H1 (cell line): ENCODE data around the gene HPRT1. TPM values are rescaled to one million over a fixed set of nuclear protein-coding genes. Genes with fewer than 3 reads are reported as not detected.
"Not testable (repeated sequence)": the region's sequence is repeated elsewhere in the genome, so short reads cannot be mapped to it uniquely, and the experiment has no call there.

Experiments
- CTCF ChIA-PET: fragments of 300-600 bp; sonication (Branson Sonifier 250); formaldehyde crosslinking; loops from one replicate; lab custom pipeline; 2021; ENCODE audit not compliant: partially characterized antibody; lab: Charles Lee
- POLR2A ChIA-PET: fragments of 300-600 bp; sonication (Branson Sonifier 250); formaldehyde crosslinking; loops from one replicate; lab custom pipeline; 2021; ENCODE audit warnings: inconsistent platforms; ENCODE audit not compliant: partially characterized antibody; lab: Charles Lee
- DNase-seq, 2 experiments: peaks; one replicate each; pipeline versions ENCODE4 v3.0.0 to v3.0.0-alpha.2; 2010 to 2022; ENCODE audit warnings: low spot score in 2 of 2, low read depth in 1 of 2, mixed read lengths in 1 of 2
- FAIRE-seq: peaks from 2 replicates; lab custom pipeline; 2011; peaks lifted over from hg19 to GRCh38; lab: Jason Lieb, UNC
- H2AFZ ChIP-seq: 2 replicates; pipeline ENCODE4 v1.8.1; 2012; ENCODE audit warnings: low read length, inconsistent platforms
- H2AK5ac ChIP-seq: 2 replicates; pipeline ENCODE4 v1.6.1; 2013; ENCODE audit warnings: low read depth, low read length
- H2BK120ac ChIP-seq: replicated peaks from 2 replicates; pipeline ENCODE3; 2013; ENCODE audit warnings: low read depth, low read length, inconsistent platforms
- H2BK12ac ChIP-seq: 2 replicates; pipeline ENCODE4 v1.6.1; 2013; ENCODE audit warnings: low read depth, low read length
- H2BK15ac ChIP-seq: 2 replicates; pipeline ENCODE4 v1.6.1; 2013; ENCODE audit warnings: low read length
- H2BK20ac ChIP-seq: 2 replicates; pipeline ENCODE4 v1.6.1; 2013; ENCODE audit warnings: low read length
- H2BK5ac ChIP-seq: 2 replicates; pipeline ENCODE4 v1.6.1; 2013; ENCODE audit warnings: low read depth, low read length
- H3K14ac ChIP-seq: 2 replicates; pipeline ENCODE4 v1.6.1; 2013; ENCODE audit warnings: inconsistent platforms; ENCODE audit not compliant: insufficient read length
- H3K18ac ChIP-seq: 2 replicates; pipeline ENCODE4 v1.6.1; 2013; ENCODE audit warnings: low read length; ENCODE audit errors: extremely low read depth
- H3K23ac ChIP-seq: 2 replicates; pipeline ENCODE4 v1.6.1; 2013; ENCODE audit warnings: inconsistent platforms; ENCODE audit not compliant: insufficient read length
- H3K23me2 ChIP-seq: 2 replicates; pipeline ENCODE4 v1.6.1; 2013; ENCODE audit warnings: low read depth, low read length
- H3K27ac ChIP-seq: 2 replicates; pipeline ENCODE4 v1.6.1; 2011; ENCODE audit warnings: low read depth, low read length, inconsistent platforms
- H3K27me3 ChIP-seq, 4 experiments: replicated peaks in 1 of 4; 1 replicate in 1 of 4; 2 replicates in 3 of 4; pipeline versions ENCODE4 v1.6.1 to v1.8.1; 2011 to 2013; ENCODE audit warnings: low read length in 3 of 4, mild to moderate bottlenecking in 3 of 4, inconsistent platforms in 2 of 4, mixed read lengths in 2 of 4, moderate library complexity in 1 of 4; ENCODE audit not compliant: control insufficient read depth in 3 of 4, insufficient read depth in 3 of 4; ENCODE audit errors: extremely low read depth in 1 of 4
- H3K36me3 ChIP-seq, 4 experiments: 2 replicates each; pipeline versions ENCODE4 v1.6.1 to v1.8.1; 2011 to 2013; ENCODE audit warnings: mild to moderate bottlenecking in 4 of 4, low read length in 3 of 4, moderate library complexity in 2 of 4, control low read depth in 1 of 4, inconsistent platforms in 1 of 4; ENCODE audit not compliant: insufficient read depth in 4 of 4, control insufficient read depth in 2 of 4
- H3K4ac ChIP-seq: replicated peaks from 2 replicates; pipeline ENCODE3; 2013; ENCODE audit warnings: low read length, low read depth, mixed read lengths, inconsistent platforms; ENCODE audit not compliant: insufficient read length
- H3K4me1 ChIP-seq, 4 experiments: replicated peaks in 1 of 4; 1 replicate in 1 of 4; 2 replicates in 3 of 4; pipeline versions ENCODE4 v1.6.1 to v1.8.1; 2011 to 2013; ENCODE audit warnings: low read length in 3 of 4, inconsistent platforms in 2 of 4, mixed read lengths in 1 of 4; ENCODE audit not compliant: insufficient read depth in 4 of 4, control insufficient read depth in 3 of 4
- H3K4me2 ChIP-seq, 2 experiments: 2 replicates each; pipeline versions ENCODE4 v1.6.1 to v1.8.1; 2011 to 2013; ENCODE audit warnings: low read depth in 2 of 2, low read length in 2 of 2, control low read depth in 1 of 2, inconsistent platforms in 1 of 2, mild to moderate bottlenecking in 1 of 2; ENCODE audit not compliant: insufficient read depth in 1 of 2
- H3K4me3 ChIP-seq, 4 experiments: fragments of 200-600, 300-600 bp in 1 of 4; sonication (generic), shearing (Covaris generic), sonication (Bioruptor Twin) in 1 of 4; 2 replicates each; pipeline versions ENCODE4 v1.5.1 to v1.8.1; 2011 to 2016; ENCODE audit warnings: low read length in 4 of 4, low read depth in 3 of 4, control low read depth in 2 of 4, inconsistent platforms in 2 of 4, mild to moderate bottlenecking in 2 of 4, mixed read lengths in 1 of 4, moderate library complexity in 1 of 4; ENCODE audit not compliant: insufficient read depth in 2 of 4; ENCODE audit errors: extremely low read depth in 1 of 4
- H3K56ac ChIP-seq: replicated peaks from 2 replicates; pipeline ENCODE3; 2013; ENCODE audit warnings: low read depth, mild to moderate bottlenecking, mixed read lengths, low read length, inconsistent platforms; ENCODE audit not compliant: insufficient read length
- H3K79me1 ChIP-seq: 2 replicates; pipeline ENCODE4 v1.6.1; 2013; ENCODE audit warnings: low read depth, low read length, control low read depth
- H3K79me2 ChIP-seq, 2 experiments: 2 replicates each; pipeline versions ENCODE4 v1.6.1 to v1.8.1; 2012 to 2013; ENCODE audit warnings: low read length in 2 of 2, mild to moderate bottlenecking in 2 of 2, inconsistent platforms in 1 of 2; ENCODE audit not compliant: insufficient read depth in 2 of 2, control insufficient read depth in 1 of 2
- H3K9ac ChIP-seq, 4 experiments: replicated peaks in 1 of 4; 1 replicate in 1 of 4; 2 replicates in 3 of 4; pipeline versions ENCODE4 v1.6.1 to v1.8.1; 2011 to 2013; ENCODE audit warnings: low read depth in 3 of 4, low read length in 3 of 4, control low read depth in 2 of 4, mild to moderate bottlenecking in 2 of 4, moderate library complexity in 2 of 4, inconsistent platforms in 1 of 4; ENCODE audit errors: extremely low read depth in 1 of 4
- H3K9me3 ChIP-seq, 2 experiments: 2 replicates each; pipeline versions ENCODE4 v1.6.1 to v1.8.1; 2012 to 2013; ENCODE audit warnings: mild to moderate bottlenecking in 2 of 2, moderate library complexity in 2 of 2, control low read depth in 1 of 2, inconsistent platforms in 1 of 2, low read depth in 1 of 2, low read length in 1 of 2, mixed read lengths in 1 of 2; ENCODE audit not compliant: insufficient read depth in 2 of 2
- H4K20me1 ChIP-seq, 2 experiments: replicated peaks in 1 of 2; 2 replicates each; pipeline versions ENCODE3 to v1.8.1; 2011 to 2013; ENCODE audit warnings: inconsistent platforms in 2 of 2, low read length in 2 of 2, mild to moderate bottlenecking in 1 of 2; ENCODE audit not compliant: insufficient read depth in 2 of 2, control insufficient read depth in 1 of 2
- H4K5ac ChIP-seq: 2 replicates; pipeline ENCODE4 v1.6.1; 2013; ENCODE audit warnings: low read length, low read depth, mixed read lengths, inconsistent platforms; ENCODE audit not compliant: insufficient read length
- H4K8ac ChIP-seq: 2 replicates; pipeline ENCODE4 v1.8.0; 2013; ENCODE audit warnings: mild to moderate bottlenecking, moderate library complexity, low read length, inconsistent platforms; ENCODE audit not compliant: insufficient read depth; ENCODE audit errors: extremely low read depth
- H4K91ac ChIP-seq: replicated peaks from 2 replicates; pipeline ENCODE3; 2013; ENCODE audit warnings: low read length, mixed read lengths, inconsistent platforms; ENCODE audit not compliant: insufficient read length
- CBX5 ChIP-seq: fragments of 300-800, 300-1000 bp; sonication (generic); IDR thresholded peaks from 2 replicates; pipeline ENCODE4 v1.7.1; 2016; ENCODE audit warnings: antibody characterized with exemption, low read length, low read depth
- GABPA ChIP-seq: IDR thresholded peaks from 2 replicates; pipeline ENCODE4 v1.6.1; 2011; ENCODE audit warnings: mild to moderate bottlenecking, low read length, moderate library complexity, borderline replicate concordance; ENCODE audit not compliant: insufficient read depth
- POLR2A ChIP-seq, 2 experiments: IDR thresholded peaks; 1 replicate in 1 of 2; 2 replicates in 1 of 2; pipeline ENCODE4 v1.6.1; 2011; ENCODE audit warnings: low read depth in 2 of 2, low read length in 2 of 2, mild to moderate bottlenecking in 2 of 2; ENCODE audit errors: control extremely low read depth in 1 of 2
- WGBS, 2 experiments: shearing (Covaris generic) in 1 of 2; methylation state at CpG; one replicate each; pipeline versions ENCODE4 v1.1.6 to v1.1.7; 2013 to 2015; ENCODE audit warnings: low lambda C conversion rate in 2 of 2, mixed read lengths in 2 of 2, inconsistent platforms in 1 of 2, low coverage in 1 of 2, missing lambda C conversion rate in 1 of 2; ENCODE audit not compliant: insufficient replicate concordance in 2 of 2, insufficient coverage in 1 of 2, insufficient read length in 1 of 2; ENCODE audit errors: extremely low coverage in 1 of 2, missing lambda C conversion rate in 1 of 2; 5-methylcytosine and 5-hydroxymethylcytosine counted together
- polyA plus RNA-seq, 7 experiments: library from polyadenylated mRNA; depleted of rRNA in 3 of 7; stranded (reverse) in 5 of 7; unstranded in 2 of 7; fragments of >200 nt in 5 of 7; fragments of 200-250 nt in 2 of 7; gene quantifications; 1 replicate in 5 of 7; 2 replicates in 1 of 7; 4 replicates in 1 of 7; pipeline versions ENCODE4 v1.2.1 to v1.2.3, GENCODE V29; 2011 to 2013; ENCODE audit warnings: missing spikeins in 2 of 7, mixed read lengths in 2 of 7
- total RNA-seq: library from RNA; stranded (reverse); fragmentation: NEBNext Ultra II Directional; extraction: Animal tissue kit (Norgen Biotek cat#: 25700); gene quantifications from 2 replicates; pipeline ENCODE4 v1.2.1, GENCODE V29; 2021

HPRT1 gene
- total and polyA plus RNA-seq, 2 of the 8 experiments (the other 6 are each of a cell fraction or from before 2014, with no cell fraction given): 16.9 to 49.5 TPM

GRCh38 chrX:134462927-134463326 lies 3.0 kb downstream of the HPRT1 start (continued):
- TF ChIP-seq CBX5 (no peak), POLR2A (IDR thresholded peaks at IDR 0.05; ENCODE audit: control extremely low read depth in 1 of 2, low read depth in 2 of 2, low read length in 2 of 2) (no peak), GABPA (no peak)

DNA sequence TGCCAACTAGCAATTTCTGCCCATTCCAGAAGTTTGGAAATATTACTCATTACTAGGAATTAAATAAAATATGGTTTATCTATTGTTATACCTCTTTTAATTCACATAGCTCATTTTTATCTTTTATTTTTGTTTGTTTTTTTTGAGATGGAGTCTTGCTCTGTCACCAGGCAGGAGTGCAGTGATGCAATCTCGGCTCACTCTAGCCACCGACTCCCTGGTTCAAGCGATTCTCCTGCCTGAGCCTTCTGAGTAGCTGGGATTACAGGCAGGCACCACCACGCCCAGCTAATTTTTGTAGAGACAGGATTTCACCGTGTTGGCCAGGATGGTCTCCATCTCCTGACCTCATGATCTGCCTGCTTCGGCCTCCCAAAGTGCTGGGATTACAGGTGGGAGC lies 4.5 kb downstream of the HPRT1 start:
- H3K23ac ChIP-seq, H4K8ac ChIP-seq, H2BK20ac ChIP-seq, H3K23me2 ChIP-seq, H4K20me1 ChIP-seq, H3K4me3 ChIP-seq, H3K18ac ChIP-seq, H2BK12ac ChIP-seq, FAIRE-seq, H2BK120ac ChIP-seq, H2BK5ac ChIP-seq, H3K4me2 ChIP-seq, POLR2A ChIA-PET, H3K27ac ChIP-seq, H4K5ac ChIP-seq, DNase-seq, H2AK5ac ChIP-seq, H3K4me1 ChIP-seq, H3K56ac ChIP-seq, H2BK15ac ChIP-seq, H4K91ac ChIP-seq, H3K9ac ChIP-seq, H3K79me1 ChIP-seq, H3K14ac ChIP-seq, H3K36me3 ChIP-seq, H2AFZ ChIP-seq, H3K27me3 ChIP-seq, H3K4ac ChIP-seq, H3K9me3 ChIP-seq: not testable (repeated sequence)
- 100% methylated on average over 4 of the region's 6 CpGs; no CpG with 5 or more reads in 1 of the 2 experiments for WGBS, 2 experiments
- peaks cover 0 to 56% of the 10 kb centered on the region in 2 experiments; a peak in 2 of 4 replicates for H3K79me2 ChIP-seq
- CTCF ChIA-PET: interaction anchor here (0.6 to 0.7 kb wide), 2 partner anchors 77 to 650 kb away, joined by 3 to 8 read pairs; no protein-coding TSS in a partner anchor
